ENCODE measurements around the gene EFCAB11.

The EFCAB11 gene

DNA sequence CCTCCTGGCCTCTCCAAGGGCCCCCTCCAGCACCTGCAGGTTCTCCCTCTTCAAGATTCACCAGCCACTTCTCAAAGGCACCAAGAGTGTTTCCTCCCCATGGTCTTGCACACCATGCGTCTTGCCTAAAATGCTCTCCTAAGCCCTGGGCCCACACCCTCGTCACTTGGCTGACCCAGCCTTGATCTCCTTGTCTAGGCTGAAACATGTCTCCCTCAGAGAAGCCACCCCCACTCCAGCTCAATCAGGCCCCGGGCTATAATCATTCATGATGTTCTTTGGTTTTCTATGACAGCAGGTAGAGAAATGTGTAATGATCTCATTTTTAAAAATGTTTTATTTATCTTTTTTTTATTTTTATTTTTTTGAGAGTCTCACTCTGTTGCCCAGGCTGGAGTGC lies 88.1 kb downstream of the EFCAB11 start:
- DNase-seq (ENCODE audit: low read depth), result no peak

DNA sequence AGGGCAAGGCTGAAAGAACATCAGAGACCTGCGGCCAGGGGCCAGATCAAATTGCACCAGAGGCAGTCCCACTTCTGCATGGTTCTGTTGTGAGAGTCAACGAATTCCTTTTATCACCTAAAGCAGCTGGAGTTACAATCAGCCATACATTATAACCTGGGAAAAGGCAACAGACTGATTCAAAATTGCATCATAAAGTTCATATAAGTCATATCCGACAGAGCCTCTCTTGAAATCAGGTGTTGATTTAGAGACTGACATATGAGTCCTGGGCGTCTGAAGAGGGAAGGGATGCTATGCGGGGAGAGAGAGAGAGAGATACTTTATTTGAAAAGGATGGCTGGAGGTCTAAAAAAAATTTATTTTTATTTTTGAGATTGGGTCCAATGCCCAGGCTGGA lies 89.4 kb downstream of the EFCAB11 start:
- no peak for DNase-seq (ENCODE audit: low read depth)

DNA sequence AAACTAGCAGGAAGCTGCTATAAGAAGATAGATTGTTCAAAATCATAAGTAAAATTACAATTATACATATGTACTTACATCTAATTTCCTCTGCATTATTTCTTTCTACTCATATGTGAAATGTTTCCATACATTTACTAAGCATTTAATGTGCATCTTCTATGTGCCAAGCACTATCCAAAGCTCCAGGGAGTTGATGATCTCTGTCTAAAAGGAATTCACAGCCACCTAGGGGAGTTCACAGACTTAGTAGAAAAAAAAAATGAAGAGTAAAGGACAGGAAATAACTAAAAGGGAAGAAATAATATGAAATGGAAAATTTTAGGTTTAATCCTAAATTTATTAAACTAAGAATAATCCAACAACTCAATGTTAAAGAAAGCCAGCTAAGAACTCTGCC lies 91.7 kb downstream of the EFCAB11 start:
- no peak for DNase-seq (ENCODE audit: low read depth)

DNA sequence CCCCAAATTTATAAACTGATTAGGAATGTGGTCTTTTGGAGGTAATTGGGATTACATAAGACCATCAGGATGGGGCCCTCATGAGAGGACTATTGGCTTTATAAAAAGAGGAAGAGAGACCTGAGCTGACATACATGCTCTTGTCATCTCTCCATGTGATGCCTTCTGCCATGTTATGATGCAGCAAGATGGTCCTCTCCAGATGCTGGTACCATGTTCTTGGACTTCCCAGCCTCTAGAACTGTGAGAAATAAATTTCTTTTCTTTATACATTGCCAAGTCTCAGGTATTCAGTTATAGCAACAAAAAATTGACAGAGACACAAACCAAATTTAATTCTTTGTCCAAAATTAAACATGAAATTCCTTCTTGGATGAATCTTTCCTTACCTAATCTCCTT lies 92.9 kb downstream of the EFCAB11 start:
- no peak for DNase-seq (ENCODE audit: low read depth)

DNA sequence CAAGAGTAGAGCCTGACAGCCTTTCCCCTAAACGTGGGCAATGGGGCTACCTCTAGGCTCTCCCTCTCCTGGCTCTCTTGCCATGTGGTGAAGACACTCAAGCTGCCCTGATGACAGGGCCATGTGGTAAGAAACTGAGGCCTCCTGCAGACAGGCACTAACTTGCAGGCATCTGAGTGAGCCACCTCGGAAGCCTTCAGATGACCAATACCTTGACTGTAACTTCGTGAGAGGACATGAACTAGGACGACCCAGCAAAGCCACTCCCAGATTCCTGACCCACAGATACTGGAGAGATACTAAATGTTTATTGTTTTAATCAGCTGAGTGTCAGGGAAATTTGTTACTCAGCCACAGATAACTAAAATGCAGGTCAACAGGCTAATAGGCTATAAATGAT lies 96.4 kb downstream of the EFCAB11 start:
- DNase-seq (ENCODE audit: low read depth), result no peak

DNA sequence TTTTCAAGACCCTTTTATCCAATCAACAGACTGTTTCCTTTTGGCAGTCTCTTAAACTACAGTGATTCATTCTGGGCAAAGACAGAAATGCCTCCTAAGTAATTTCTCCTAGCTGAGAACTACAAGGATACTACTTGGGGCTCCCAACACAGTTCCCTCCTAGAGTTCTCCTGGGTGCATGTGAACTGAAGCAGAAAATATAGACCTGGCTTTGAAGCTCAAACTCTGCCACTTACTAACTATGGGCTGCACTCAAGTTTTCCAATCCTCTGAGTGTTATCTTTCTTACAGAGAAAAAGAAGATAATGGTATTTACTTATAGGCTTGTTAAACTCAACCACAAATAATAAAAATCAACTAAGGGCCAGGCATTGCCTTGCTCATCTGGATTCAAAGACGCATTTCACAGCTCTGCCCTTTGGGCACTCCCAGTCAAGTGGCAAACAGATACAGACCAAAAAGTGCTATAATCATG lies 97.6 kb downstream of the EFCAB11 start:
- no peak for DNase-seq (ENCODE audit: low read depth)

DNA sequence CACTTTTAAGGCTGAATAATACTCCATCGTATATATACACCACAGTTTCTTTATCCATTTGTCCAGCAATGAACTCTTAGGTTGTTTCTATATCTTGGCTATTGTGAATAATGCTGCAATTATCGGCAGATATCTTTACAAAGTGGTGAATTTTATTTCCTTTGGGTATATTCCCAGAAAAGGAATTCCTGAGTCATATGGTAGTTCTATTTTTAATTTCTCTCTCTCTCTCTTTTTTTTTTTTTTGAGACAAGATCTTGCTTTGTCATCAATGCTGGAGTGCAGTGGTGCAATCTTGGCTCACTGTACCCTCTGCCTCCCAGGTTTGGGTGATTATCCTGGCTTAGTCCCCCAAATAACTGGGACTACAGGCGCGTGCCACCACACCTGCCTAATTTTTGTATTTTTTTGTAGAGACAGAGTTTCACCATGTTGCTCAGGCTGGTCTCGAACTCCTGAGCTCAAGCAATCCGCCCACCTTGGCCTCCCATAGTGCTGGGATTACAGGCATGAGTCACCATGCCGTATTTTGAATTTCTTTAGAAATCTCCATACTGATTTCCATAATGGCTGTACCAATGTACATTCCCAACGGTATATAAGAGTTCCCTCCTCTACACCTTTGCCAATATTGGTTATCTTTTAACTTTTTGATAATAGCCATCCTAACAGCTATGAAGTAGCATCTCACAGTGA lies 98.4 kb downstream of the EFCAB11 start:
- peak; percentile 58 for DNase-seq (ENCODE audit: low read depth)

DNA sequence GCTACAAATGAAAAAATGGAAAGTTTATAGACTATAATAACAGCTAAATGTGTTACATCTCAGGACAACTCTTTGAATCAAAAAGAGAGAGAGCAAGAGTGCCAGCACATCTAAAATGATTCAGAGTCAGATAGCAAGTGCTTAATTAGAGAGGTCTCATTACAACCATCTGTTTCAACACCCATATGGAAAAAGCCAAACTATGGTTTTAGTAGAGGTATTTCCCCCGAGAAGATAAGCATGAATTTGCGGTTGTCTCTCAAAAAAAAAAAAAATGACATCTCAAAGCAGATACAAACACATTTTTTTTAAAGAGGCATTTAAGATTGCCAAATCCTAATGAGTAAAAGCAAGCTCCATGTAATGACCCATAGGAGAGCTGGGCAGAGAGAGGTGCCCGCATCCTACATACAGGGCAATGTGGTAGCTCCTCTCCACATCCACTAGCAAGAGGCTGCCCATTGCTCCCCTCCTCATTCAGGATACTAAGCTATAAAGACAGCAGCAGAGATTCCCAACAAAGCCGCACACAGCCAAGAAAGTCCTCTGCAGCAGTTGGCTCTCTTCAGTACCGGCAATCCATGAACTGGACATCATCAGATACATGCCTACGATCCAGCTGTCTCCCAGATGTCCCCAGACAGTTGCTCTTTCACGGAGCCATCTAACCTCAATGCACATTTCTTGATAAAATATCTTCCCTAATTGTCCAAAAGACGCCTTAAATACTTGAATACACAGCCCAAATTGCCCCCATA lies 100.4 kb downstream of the EFCAB11 start:
- no peak for DNase-seq (ENCODE audit: low read depth)

DNA sequence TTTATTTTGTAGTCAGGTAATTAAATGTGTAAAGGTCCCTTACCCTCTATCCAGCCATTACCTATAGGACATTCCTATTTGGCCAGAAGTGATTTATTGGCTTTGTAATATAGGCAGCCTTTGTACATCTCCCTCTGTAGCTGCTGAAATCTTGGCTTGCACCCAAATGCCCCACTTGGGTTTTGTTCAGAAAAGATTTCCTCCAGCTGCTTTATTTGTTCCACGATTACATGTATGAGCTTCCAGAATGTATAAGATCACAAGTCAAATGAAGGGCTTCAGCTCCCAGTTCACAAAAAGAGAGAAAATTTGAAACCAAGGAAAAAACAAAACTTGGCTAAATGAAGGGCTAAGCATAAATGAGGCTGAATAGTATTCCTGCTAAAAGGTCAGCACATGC lies 103.4 kb downstream of the EFCAB11 start:
- DNase-seq (ENCODE audit: low read depth), result no peak

DNA sequence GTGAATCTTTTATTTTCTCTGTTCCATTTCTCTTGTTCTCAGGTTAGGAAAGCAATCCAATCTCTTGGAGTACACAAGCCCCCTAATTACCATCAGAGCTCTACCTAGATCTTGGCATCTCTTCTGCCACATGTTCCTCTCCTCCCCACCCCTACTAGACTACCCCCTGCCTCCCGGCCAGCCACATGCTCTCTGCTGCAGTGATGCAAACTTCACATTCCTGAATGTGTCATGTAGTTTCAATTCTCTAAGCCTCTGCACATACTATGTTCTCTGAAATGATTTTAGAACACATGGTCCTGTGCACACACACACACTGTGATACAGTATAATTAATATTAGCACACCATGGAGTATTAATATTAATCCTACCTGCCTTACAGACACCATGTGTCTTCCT lies 104.6 kb downstream of the EFCAB11 start:
- DNase-seq (ENCODE audit: low read depth), result no peak

DNA sequence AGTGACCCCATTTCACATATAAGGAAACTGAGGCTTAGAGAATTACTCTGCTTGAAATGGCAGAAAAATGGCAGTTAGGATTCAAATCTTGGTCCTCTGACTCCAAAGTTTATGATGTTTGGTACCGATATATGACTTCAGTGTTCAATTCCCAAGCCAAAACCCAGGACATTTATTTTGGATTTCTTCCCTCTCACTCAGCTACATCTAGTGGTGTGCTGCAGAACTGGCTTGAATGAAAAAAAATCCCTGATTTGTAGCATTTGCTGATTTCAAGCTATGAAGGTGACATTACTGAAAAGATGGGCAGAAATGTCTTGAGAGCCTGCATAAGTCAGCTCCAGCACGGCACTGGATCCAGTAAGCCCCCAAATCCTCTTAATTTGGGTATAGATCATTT lies 106.4 kb downstream of the EFCAB11 start:
- DNase-seq (ENCODE audit: low read depth), result no peak

DNA sequence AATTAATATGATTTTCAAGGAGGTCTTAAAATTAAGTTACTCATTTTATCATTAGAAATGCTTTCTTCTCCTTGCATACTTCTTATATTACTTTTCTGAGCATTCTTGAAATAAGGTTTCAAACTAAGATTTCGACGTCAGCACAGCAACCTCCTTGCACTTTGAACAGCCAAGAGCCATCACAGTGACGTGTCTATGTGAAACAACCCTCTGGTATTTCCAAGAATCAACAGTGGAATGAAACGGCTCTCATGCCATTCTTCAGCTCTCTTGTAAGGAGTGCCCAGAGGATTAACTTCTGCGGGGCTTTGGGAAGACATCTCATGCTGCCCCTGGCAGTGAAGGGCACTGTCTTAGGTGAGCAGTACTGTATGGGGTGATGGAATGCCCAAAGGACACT lies 109.2 kb downstream of the EFCAB11 start:
- DNase-seq (ENCODE audit: low read depth), result no peak

DNA sequence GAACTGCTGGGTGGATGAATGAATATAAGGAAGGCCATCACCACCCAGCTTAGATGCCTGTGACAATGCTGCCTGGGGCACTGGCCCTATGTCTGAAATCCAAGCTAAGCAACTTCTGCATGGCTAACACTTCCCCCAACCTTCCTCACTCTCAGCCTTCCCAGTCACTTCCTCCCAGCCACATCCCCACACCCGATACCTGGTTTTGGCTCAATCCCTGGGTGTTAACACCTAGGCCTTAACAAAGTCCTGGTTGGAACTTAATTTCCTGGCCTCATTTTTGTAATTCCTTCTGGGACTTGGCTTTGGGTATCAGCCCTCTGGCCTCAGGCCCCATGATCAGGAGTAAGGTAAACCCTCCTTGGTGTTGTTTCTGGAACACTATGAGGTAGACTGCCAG lies 110.0 kb downstream of the EFCAB11 start:
- no peak for DNase-seq (ENCODE audit: low read depth)

DNA sequence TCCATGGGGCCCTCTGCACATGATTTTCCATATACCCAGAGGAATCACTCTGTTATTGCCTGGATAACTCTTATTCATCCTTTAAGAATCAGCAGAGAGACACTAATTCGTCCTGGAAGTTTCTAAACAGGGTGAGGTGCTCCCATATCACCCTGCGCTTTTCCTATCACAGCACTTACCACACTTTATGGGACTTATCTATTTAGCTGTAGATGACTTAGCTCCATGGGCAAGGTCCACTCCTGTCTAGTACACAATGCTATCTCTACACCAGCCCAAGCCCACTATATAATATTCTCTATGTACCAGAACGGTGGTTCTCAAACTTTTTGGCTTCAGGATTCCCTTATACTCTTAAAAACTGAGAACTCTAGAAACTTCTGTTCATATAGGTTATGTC lies 111.7 kb downstream of the EFCAB11 start:
- DNase-seq (ENCODE audit: low read depth), result no peak

DNA sequence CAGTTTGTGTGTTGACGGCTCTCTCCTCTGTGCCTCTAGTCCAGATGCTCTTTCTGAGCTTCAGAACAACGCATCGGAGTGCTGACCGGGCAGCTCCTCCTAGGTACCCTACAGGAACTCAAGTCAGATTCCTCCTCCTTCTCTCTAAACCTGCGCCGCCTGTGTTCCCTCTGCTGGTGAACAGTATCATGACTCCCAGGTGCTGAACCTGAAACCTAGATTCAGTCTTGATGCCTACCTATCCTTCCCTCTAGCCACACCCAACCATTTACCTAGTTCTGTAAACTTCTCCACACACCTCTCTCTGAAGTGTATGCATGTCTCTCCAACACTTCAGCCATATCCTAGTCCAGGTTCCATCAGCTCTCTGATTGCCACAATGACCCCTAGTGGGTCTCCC lies 112.7 kb downstream of the EFCAB11 start:
- no peak for DNase-seq (ENCODE audit: low read depth)

DNA sequence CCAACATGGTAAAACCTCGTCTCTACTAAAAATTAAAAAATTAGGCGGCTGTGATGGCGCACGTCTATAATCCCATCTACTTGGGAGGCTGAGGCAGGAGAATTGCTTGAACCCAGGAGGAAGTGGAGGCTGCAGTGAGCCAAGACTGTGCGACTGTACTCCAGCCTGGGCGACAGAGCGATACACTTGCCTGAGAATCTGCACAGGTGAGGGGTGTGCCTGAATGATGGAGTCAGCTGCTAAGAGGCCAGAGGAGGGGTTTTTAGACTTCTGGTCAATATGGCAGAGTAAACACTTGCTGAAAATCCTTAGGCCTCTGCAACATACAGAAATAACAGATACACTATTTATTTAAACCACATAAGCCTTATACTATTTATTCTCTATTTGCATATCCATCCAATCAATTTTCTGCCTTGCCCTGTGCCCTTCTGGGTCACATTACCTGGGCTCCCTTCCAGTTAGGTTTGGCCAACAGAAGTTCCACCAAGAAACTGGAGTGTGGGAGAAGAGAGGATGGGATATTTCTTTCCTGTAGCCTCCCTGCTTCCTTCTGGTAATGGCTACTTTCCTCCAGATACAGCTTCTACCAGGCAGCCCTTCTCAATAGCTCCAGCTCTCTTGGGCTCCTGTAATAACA lies 117.6 kb downstream of the EFCAB11 start:
- DNase-seq (ENCODE audit: low read depth), result no peak

DNA sequence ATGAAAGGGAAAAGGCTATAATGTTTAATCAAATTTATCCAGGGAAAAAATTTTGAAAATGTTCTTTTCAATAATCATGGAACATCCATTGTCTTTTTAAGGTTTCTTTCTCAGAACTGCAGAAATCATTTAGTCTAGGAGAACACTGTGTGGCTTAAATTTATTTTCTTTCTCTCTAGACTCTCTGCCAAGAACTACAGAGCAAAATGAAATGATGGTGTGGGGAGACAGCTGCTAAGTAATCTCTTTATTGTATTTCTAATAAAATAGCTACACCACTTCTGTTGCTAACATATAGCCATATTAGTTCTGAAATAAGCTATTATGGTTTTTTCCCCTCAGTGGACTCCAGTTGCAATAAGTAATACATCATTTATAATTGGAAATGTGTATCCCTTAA lies 120.9 kb downstream of the EFCAB11 start:
- no peak for DNase-seq (ENCODE audit: low read depth)

DNA sequence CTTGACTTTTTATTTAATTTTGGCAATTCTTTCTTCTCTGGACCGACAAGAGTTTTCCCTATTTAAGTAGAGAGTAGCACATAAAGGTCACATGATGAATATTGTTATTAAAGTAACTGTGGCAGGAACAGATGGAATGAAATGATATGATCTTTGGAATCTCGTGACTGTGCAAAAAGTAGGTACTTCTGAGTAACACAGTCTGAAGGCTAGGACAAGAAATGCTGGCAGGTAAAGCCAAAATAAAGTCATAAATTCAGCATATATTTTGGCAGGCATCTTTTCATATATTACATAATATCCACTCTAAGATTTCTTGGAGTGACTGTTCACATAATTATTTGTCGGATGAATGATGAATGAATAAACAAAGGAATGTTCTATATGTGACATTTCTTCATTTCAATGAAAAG lies 121.4 kb downstream of the EFCAB11 start:
- DNase-seq (ENCODE audit: low read depth), result no peak

DNA sequence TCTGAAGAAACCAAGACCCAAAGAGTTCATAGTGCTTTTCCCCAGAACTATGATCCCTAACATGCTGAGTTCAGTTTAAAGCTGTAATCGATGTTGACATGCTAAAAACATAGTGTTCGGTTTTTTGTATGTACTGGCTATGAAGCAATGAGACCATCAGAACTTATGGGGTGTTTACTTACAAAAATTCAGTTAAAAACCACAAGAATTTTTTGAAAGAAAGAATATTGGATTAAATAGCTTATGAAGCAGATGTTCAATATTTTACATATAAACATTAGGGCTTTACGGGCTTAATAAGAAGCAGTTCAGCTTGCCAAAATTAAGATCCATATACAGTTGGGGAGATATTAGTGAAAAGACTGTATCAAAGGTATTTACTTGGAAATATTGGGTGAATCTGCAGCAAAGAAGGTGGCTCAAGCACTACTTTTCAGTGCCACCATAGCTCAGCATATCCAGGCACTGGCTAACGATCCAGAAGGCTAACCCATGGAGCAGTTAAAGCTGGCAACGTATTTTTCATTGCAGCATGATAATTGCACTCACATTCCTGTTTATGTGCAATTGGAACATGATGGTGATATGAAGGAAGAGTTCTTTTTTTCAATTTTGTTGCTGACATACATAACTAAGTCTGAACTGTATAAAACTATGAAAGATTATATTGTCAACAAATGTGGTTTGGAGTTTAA lies 125.9 kb downstream of the EFCAB11 start:
- DNase-seq (ENCODE audit: low read depth), result no peak

DNA sequence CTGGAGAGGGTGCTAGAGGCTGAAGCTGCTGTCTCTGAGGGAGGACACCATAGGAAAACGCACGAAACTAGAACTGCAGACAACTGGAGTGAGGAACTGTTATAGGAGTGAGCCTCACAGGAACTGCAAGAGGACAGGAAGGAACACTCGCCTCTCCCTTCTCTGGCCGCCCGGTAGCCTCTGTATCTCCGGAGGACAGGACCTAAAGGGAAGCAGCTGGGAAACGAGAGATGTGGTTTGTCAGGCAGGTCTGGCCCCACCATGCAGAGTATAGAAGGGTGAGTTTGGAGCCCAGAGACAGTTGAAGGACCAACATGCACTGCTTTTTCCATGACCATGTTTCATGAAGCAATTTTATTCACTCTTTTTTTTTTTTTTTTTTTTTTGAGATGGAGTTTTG lies 127.3 kb downstream of the EFCAB11 start:
- no peak for DNase-seq (ENCODE audit: low read depth)

DNA sequence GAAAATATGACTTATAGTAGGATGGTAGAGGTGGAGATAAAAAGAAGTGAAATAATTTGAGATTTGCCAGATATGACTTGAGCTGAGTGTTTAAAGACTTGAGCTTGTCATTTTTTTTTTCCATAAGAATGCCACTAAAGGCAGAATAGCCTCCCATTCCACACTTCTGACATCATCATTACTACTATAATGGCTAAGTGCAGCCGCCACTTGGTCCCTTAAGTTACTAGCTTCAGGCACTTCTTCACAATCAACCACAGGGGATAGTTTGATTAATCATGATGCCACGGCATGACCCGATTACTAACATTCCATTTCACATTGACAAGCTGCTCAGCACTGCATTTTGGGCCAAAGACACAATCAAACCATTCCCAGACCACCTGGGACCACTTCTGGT lies 127.9 kb downstream of the EFCAB11 start:
- DNase-seq (ENCODE audit: low read depth), result no peak

DNA sequence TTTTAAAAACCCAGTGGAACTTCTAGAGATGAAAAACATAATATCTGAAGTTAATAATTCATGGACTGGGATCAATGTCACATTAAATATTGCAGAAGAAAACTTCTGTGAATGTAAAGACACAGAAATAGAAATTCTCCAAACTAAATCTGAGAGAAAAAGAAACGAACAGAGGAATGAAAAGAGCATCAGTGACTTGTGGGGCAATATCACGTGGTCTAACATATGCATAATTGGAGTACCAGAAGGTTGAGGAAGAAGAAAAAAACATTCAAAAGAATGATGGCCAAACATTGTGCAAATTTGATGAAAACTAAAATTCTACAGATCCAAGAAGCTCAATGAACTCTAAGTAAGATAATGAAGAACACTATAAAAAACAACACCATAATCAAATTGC lies 130.8 kb downstream of the EFCAB11 start:
- DNase-seq (ENCODE audit: low read depth), result no peak

DNA sequence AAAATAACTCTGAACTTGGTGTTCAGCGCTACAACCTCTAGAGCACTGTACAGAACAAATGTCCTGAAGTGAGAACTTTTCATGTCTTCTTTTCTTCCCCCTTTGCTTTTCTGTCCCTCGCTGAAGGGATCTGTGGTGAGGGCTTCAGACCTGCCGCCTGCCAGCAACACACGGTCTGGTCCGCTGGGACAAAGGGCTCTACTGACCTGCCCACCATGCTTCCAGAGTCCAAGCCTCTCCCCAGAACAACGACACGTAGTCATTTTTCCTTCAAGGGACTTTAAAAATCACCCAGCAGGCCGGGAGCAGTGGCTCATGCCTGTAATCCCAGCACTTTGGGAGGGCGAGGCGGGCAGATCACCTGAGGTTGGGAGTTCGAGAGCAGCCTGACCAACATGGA lies 140.4 kb downstream of the EFCAB11 start:
- DNase-seq (ENCODE audit: low read depth), result no peak
